Spinal cord (tissue), 10 donors: ENCODE data around the gene SPEF2. TPM values are rescaled to one million over a fixed set of nuclear protein-coding genes. Genes with fewer than 3 reads are reported as not detected.

Experiments
- DNase-seq, 6 donors: peaks; one replicate each; pipeline versions ENCODE4 v3.0.0 to v3.0.0-alpha.2; 2013 to 2015; ENCODE audit warnings: low spot score in 6 of 6, low read depth in 4 of 6
- H3K27ac ChIP-seq: one replicate; pipeline ENCODE4 v1.5.1; 2013; ENCODE audit warnings: low read depth, low read length, control low read depth
- H3K27me3 ChIP-seq: one replicate; pipeline ENCODE4 v1.6.1; 2013; ENCODE audit warnings: low read length; ENCODE audit not compliant: control insufficient read depth, insufficient read depth
- H3K36me3 ChIP-seq: one replicate; pipeline ENCODE4 v1.6.1; 2013; ENCODE audit warnings: low read length; ENCODE audit not compliant: control insufficient read depth, insufficient read depth
- H3K4me1 ChIP-seq: one replicate; pipeline ENCODE4 v1.6.1; 2013; ENCODE audit warnings: low read length; ENCODE audit not compliant: control insufficient read depth, insufficient read depth
- H3K4me3 ChIP-seq: one replicate; pipeline ENCODE4 v1.5.1; 2013; ENCODE audit warnings: low read depth, low read length, control low read depth
- H3K9me3 ChIP-seq: one replicate; pipeline ENCODE4 v1.6.1; 2013; ENCODE audit warnings: low read length; ENCODE audit not compliant: control insufficient read depth, insufficient read depth
- WGBS: methylation state at CpG from one replicate; pipeline ENCODE4 v1.1.5; 2013; ENCODE audit warnings: missing lambda C conversion rate; ENCODE audit not compliant: insufficient coverage; 5-methylcytosine and 5-hydroxymethylcytosine counted together
- polyA plus RNA-seq, 2 donors: library from polyadenylated mRNA; unstranded; fragments of 120-200 nt; gene quantifications; one replicate each; pipeline ENCODE4 v1.2.1, GENCODE V29; 2013; ENCODE audit not compliant: insufficient read length in 2 of 2
- total RNA-seq, 2 donors: library from RNA; depleted of rRNA in 1 of 2; stranded (reverse); fragments of 120-200 nt in 1 of 2; fragments of >200 nt in 1 of 2; gene quantifications; one replicate each; pipeline versions ENCODE4 v1.2.3 to v1.2.4, GENCODE V29; 2013 to 2014
- donor health status: healthy.

Gene SPEF2
- total and polyA plus RNA-seq, 4 donors: 14.9 to 36.4 (median 21.7) TPM

- H3K4me1 ChIP-seq: no peaks in the 10 kb centered on the region
- peak in 1 of 6 donors; percentile 16 for DNase-seq
- WGBS: 82% methylated on average over 8 of the region's 8 CpGs
- H3K27ac ChIP-seq: no peak overlapping the region
- H3K9me3 ChIP-seq: no peaks in the 10 kb centered on the region
- no peaks in the 10 kb centered on the region for H3K27me3 ChIP-seq
- no peaks in the 10 kb centered on the region for H3K36me3 ChIP-seq
- no peak overlapping the region for H3K4me3 ChIP-seq
Observed at GRCh38 chr5:35822511-35822910, 204.8 kb downstream of the SPEF2 start.

DNA sequence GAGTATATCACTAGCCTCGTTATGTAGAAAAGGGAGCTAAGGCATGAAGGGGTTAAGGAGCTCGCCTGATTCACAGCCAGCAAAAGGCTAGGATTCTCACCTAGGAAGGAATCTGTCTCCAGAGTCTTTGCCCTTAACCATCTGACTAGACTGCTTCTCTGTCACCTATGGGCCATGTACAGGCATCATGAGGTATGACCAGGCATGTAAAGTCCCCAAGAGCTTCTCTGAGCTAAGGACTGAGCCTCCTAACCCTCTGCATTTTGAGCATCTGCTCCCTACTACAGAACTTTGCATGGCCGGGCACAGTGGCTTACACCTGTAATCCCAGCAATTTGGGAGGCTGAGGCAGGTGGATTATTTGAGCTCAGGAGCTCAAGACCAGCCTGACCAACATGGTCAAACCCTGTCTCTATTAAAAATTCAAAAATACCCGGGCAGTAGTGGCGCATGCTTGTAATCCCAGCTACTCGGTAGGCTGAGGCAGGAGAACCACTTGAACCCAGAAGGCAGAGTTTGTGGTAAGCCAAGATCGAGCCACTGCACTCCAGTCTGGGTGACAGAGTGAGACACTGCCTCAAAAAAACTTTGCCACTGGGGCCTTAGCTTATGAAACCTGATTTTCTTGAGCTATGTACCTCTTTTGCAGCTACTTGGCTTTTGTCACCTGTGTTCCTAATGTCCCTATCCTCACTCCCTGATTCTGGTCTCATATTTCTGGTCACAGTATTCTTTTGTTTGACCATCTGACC lies 205.9 kb downstream of the SPEF2 start:
- no peak overlapping the region for H3K27ac ChIP-seq

DNA sequence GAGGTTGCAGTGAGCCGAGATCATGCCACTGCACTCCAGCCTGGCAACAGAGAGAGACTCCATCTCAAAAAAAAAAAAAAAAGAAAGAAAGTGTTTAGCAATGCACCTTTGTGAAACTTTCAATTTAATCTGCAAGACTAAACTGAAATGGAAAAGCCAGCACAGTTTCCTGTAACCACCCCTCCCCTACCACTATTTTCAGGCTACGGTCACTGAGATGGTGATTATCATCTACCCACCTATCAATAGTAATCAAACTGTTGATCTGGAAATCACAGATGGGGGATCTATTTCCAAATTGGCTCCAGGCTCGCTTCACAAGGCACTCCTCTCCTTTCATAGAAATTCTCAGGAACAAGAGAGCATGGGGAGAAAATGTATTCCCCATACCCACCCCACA lies 208.4 kb downstream of the SPEF2 start:
- H3K4me1 ChIP-seq: no peaks in the 10 kb centered on the region
- DNase-seq: no peak
- WGBS: no CpG with 5 or more reads among the region's 3 CpGs
- H3K36me3 ChIP-seq: no peaks in the 10 kb centered on the region
- no peaks in the 10 kb centered on the region for H3K27me3 ChIP-seq
- H3K4me3 ChIP-seq: no peak overlapping the region
- H3K27ac ChIP-seq: no peak overlapping the region
- H3K9me3 ChIP-seq: no peaks in the 10 kb centered on the region

More for the DNA sequence above, 205.9 kb downstream of the SPEF2 start:
- H3K9me3 ChIP-seq: no peaks in the 10 kb centered on the region
- H3K4me3 ChIP-seq: no peak overlapping the region
- 91% methylated on average over 5 of the region's 7 CpGs for WGBS
- no peaks in the 10 kb centered on the region for H3K27me3 ChIP-seq
- H3K36me3 ChIP-seq: no peaks in the 10 kb centered on the region
- no peak for DNase-seq
- H3K4me1 ChIP-seq: no peaks in the 10 kb centered on the region

DNA sequence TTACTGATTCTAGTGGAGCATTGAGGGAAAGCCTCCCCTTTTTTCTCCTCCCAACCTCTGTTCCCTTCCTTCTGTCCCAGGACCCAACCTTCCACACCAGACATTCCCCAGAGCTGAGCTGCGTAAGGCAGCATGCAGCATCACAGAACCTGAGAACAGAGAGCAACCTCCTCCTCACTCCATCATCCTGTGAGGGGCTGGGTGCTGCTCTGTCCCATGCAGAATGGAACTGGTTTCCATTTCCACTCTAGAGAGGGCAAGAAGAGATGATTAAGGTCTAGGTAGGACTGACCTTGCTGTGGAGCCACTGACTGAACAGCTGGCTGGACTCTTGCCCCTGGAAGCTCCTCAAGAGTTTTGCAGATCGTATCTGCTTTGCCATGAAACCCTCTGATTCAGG lies 208.9 kb downstream of the SPEF2 start:
- H3K27ac ChIP-seq: no peak overlapping the region
- DNase-seq: no peak
- H3K36me3 ChIP-seq: no peaks in the 10 kb centered on the region
- 86% methylated on average over 1 of the region's 2 CpGs for WGBS
- no peaks in the 10 kb centered on the region for H3K9me3 ChIP-seq
- H3K27me3 ChIP-seq: no peaks in the 10 kb centered on the region
- H3K4me3 ChIP-seq: no peak overlapping the region
- H3K4me1 ChIP-seq: no peaks in the 10 kb centered on the region

DNA sequence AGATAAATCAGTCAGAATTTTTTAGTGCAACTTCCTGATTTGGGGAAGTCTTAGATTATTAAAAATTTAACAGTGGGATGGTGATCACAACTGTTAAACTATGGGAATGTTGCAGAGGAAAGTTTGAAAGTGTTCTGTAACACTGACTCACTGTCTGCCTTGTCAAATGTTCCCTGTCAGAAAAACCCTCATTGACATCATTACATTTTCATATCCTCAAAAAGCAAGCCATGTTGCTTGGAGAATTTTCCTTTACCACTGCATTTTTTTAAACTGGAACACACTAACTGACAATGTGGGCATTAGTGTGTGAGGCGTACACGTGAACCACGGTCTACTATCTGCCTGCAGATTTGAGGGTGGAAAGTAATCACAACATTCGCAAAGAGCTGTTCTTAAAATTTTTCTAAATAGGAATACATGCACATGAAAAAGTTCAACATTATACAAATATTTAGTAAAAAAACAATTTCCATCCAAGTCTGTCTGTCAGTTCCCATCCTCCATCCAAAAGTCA lies 210.5 kb downstream of the SPEF2 start:
- H3K36me3 ChIP-seq: no peaks in the 10 kb centered on the region
- WGBS: no CpG with 5 or more reads among the region's 4 CpGs
- H3K4me3 ChIP-seq: no peak overlapping the region
- no peak for DNase-seq
- H3K9me3 ChIP-seq: no peaks in the 10 kb centered on the region
- H3K27me3 ChIP-seq: no peaks in the 10 kb centered on the region
- H3K27ac ChIP-seq: no peak overlapping the region
- no peaks in the 10 kb centered on the region for H3K4me1 ChIP-seq

DNA sequence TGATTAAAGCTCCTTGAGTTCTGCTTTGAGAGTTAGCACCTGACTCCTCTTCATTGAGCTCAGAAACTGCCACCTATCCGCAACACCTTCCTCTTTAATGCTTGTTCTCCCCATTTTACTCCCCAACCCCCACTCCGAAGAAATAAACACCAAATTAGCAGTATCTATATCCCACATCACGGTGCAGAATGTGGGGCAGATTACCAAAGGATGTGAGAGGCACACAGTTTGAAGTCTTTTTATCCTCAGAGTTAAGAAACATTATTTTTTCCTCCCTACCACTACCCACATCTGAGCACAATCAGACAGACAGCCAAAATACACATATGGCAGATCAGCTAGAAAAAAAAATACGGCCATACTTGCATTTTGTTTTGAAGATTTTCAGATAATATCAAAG lies 212.9 kb downstream of the SPEF2 start:
- 50% methylated on average over 1 of the region's 4 CpGs for WGBS
- H3K4me3 ChIP-seq: no peak overlapping the region
- H3K9me3 ChIP-seq: no peaks in the 10 kb centered on the region
- no peaks in the 10 kb centered on the region for H3K36me3 ChIP-seq
- H3K4me1 ChIP-seq: no peaks in the 10 kb centered on the region
- DNase-seq: no peak
- no peak overlapping the region for H3K27ac ChIP-seq
- no peaks in the 10 kb centered on the region for H3K27me3 ChIP-seq

- no peak for DNase-seq
- no peaks in the 10 kb centered on the region for H3K4me1 ChIP-seq
- no peaks in the 10 kb centered on the region for H3K36me3 ChIP-seq
- H3K9me3 ChIP-seq: no peaks in the 10 kb centered on the region
- H3K27me3 ChIP-seq: no peaks in the 10 kb centered on the region
- no peak overlapping the region for H3K27ac ChIP-seq
- no CpG with 5 or more reads among the region's 2 CpGs for WGBS
- no peak overlapping the region for H3K4me3 ChIP-seq
Observed at GRCh38 chr5:35832762-35833161, 215.1 kb downstream of the SPEF2 start.

GRCh38 chr5:35833224-35833623 lies 215.6 kb downstream of the SPEF2 start:
- Histone ChIP-seq H3K4me1 (no peaks in the 10 kb centered on the region), H3K36me3 (no peaks in the 10 kb centered on the region), H3K27me3 (no peaks in the 10 kb centered on the region), H3K4me3 (no peak overlapping the region), H3K9me3 (no peaks in the 10 kb centered on the region), H3K27ac (no peak overlapping the region)
- WGBS: 75% methylated on average over 1 of the region's 2 CpGs
- DNase-seq: no peak

DNA sequence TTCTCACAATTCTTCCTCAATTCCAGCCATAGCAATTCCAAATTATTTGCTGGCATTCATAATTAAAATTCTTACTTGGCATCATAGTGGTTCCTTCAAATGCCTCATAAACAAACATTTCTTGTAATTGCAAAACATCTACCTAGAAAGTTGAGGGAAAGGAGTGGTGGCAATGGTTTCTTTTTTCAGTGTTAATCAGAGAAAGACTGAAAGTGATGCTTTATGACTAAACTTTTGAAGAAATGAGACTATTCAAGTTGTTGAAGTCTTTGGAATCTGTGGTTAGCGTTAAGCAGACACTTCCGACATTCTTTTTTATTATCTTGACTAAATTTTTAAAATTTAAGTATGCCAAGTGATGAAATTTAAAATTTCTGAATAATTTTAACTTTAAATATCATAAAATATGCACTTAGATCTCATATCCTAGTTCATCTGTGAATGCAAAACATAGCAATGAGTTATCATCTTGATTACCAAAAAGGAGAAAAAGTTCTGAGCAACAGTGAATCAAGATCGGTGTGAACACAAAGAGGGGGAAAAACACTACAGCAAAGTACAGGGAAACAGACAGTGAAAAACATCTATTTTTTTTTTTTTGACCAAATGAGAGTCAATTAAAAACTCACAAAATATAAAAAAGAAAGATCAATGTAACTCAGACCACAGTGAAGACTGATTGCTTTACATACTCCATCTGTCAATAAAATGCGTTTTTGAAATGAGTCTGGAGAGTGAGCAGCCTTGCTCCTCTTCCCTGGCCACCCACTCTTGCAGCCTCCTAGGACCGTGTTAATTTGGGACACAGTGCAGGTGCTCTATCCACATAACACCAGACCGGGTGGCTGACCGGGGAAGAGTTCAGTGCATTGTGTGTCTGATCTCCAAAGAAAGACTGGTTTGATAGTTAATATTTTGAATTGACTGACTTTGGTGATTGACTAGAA lies 218.4 kb downstream of the SPEF2 start:
- H3K9me3 ChIP-seq: no peaks in the 10 kb centered on the region
- H3K36me3 ChIP-seq: no peaks in the 10 kb centered on the region
- H3K4me1 ChIP-seq: no peaks in the 10 kb centered on the region
- no peak overlapping the region for H3K4me3 ChIP-seq
- WGBS: no CpG with 5 or more reads among the region's 7 CpGs
- H3K27me3 ChIP-seq: no peaks in the 10 kb centered on the region
- no peak for DNase-seq
- H3K27ac ChIP-seq: no peak overlapping the region
